Measurements from ENCODE around the gene SLC16A3.
"Not testable (repeated sequence)": the region's sequence is repeated elsewhere in the genome, so short reads cannot be mapped to it uniquely, and the experiment has no call there.

The SLC16A3 gene

DNA sequence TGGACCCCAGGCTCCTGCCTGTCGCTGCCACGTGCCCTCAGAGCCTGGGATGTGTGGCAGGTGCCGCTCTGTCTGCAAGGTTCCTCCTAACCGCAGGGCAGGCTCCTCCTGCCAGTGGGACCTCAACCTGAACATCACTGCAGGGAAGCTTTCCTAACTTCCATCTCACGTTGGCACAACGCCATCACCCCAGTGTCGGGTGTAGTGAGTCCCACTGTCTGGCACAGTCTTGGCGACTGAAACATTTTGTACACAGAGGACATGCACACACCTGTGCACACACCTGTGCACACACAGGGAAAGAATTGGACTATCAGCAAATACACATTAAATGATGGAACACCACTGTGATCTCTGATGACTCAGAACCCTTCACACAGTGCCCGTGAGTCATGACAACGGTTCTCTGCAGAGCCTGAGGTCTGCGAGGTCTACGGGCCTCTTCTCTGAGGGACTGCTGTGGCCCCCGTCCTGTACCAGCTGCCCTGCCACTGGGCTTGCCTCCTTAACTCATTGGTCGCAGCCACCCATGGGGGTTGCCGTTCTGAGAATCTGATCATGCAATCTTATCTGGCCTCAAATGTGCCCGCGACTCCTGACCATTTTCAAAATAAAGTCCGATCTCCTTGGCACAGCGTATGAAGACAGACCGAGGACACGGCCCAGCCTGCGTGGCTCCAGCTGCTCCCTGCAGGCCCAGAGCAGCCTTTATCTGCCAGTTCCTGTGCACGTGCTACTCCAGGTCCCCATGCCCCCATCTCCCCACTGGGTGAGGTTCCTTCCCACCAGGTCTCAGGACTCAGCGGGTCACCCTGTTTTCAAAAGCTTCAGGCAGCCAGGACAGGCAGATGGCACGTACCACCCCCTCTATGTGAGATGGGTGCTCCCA, 23.8 kb upstream of the SLC16A3 start:
- no peak for DNase-seq (ENCODE audit: low read depth)

DNA sequence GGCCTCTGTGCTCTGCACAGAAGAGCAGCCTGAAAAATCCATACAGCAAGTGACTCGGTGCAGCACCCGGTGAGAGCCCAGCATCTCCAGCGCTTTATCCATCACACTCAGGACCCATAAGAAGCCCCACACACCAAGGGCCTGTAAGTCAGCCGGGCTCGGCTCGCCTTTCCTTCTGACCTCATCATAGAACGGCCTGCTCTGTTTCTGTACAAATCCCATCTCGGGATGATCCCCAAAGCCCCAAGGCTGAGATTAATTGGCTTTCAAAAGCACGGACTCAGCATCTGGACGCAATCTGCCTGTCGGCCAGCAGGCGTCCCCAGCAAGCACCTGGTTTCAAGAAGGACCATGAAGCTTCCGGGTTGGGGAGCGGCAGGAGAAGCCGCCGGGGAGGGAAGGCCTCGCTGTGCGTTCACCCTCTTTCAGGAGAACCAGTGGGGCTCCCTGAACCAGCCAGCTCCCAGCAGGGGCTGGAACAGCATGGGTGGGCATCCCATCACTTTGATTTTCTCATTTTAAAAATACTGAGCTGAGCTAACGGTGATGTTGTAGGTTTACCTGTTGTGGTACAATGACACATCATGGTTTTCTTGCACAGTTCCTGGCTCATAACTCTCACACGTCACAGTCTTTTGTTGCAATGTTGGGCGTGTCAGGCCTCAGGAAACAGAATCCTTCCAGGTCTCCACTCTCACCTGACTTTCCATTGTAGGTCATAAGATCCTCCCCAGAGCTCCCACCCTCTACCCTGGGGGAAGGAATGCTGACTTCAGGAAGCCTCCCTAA, 22.9 kb upstream of the SLC16A3 start:
- DNase-seq (ENCODE audit: low read depth) = peak; percentile 70

DNA sequence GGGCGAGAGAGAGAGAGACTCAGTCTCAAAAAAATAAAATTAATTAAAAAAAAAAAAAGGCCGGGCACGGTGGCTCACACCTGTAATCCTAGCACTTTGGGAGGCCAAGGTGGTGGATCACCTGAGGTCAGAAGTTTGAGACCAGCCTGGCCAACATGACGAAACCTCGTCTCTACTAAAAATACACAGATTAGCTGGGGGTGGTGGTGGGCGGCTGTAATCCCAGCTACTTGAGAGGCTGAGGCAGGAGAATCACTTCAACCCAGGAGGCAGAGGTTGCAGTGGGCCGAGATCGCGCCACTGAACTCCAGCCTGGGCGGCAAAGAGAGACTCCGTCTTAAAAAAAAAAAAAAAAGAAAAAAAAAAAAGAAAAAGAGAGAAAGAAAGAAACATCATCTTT, 18.2 kb upstream of the SLC16A3 start:
- not testable (repeated sequence) for DNase-seq (ENCODE audit: low read depth)

DNA sequence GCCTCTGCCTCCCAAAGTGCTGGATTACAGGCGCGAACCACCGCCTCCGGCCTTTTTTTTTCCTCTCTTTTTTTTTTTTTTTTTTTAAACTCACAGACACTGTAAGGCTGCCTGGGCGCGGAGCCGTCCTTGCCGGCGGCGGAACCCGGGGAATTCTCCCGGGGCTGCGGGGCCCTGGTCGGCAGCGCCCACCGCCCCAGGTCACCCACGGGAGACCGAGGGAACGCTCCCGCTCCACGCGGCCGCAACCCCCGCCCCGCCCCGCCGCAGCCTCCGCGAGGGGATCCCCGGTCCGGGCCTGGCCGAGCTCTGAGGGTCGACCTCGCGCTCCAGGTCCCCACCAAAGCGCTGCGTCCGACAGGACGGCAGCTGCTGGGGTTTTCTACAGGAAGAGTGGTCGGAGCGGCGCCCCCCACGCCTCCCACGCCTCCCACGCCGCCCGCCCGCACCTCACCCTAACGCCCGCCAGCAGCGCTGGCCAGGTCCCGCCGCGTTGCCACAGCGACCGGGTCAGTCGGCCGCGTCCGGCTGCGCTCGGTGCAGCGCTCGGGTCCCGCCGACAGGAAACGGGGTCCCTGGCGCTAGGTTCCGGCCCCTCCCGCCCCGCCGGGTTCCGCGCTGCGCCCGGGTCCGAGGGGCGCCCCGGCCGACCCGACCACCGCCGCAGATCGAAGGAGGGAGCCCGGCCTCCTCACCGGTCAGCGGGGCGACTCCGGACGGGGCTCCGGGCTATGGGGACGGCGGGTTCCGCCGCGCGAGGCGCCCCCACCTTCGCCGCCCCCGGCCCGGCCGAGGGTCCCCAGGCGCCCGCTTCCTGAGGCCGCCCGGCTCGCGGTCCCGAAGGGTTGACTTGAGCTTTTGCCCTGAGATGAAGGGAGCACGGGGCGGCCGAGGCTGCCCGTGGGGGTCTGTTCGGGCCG, 16.3 kb upstream of the SLC16A3 start, which contains the start of gene CCDC57:
CCDC57 (minus strand) TSS at position 512 of the 920 bp plus-strand sequence. CDS start 10,898 bp downstream, outside the sequence.
- peak; percentile 76 for DNase-seq (ENCODE audit: low read depth)

DNA sequence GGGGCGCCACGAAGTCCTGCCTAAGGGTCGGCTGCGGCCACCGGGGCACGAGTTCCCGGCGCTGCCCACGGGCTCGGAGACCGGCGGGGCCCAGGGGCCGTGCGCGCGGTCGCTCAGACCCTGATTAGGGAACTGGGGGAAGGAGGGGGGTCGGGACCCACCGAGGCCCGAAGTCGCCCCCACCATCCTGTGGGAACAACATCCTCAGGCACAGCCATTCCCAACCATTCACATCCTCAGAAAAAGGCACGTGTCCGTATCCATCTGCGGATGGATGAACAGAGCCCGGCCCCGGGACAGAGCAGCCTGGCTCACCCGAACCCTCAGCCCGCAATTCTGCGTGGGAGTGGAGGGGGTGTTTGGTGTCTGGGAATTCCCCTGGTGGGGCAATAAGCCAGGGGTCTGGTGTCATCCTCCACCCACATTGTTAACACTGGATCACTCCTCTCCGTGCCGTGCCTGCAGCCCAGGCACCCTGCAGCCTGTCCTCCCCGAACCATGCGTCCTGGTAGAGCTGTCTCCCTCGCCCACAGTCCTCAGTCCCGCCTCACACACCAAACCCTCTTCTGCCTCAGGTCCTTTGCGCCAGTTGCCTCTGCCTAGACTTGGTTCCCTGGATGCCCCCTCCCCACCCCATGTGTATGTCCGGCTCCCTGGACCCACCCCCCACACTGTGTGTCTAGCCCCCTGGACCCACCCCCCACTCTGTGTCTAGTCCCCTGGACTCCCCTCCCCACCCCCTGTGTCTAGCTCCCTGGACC, 15.4 kb upstream of the SLC16A3 start:
- DNase-seq (ENCODE audit: low read depth) = peak; percentile 53

DNA sequence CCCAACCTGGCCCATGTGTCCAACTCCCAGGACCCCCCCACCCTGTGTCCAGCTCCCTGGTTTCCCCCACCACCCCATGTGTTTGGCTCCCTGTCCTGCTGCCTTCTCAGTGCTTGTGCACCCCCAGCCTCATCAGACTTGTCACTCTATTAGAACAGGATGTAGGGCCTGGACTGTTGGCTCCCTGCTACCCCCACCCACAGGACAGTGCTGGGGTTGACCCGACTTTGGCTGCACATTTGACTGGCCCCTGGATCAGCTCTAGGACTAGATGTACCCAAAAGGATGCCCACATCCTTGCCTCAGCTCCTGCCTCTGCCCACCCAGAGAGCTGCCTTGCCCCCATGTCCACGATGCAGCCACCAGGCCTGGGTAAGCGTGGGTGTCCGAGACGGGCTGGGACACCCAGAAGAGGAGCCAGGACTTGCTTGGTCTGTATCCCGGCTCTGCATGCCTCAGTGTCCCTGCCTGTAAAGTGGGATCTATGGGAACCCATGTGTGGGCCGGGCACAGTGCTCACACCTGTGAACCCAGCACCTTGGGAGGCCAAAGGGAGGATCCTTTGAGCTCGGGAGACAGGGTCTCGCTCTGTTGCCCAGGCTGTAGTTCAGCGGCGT, 14.7 kb upstream of the SLC16A3 start:
- DNase-seq (ENCODE audit: low read depth) = no peak

DNA sequence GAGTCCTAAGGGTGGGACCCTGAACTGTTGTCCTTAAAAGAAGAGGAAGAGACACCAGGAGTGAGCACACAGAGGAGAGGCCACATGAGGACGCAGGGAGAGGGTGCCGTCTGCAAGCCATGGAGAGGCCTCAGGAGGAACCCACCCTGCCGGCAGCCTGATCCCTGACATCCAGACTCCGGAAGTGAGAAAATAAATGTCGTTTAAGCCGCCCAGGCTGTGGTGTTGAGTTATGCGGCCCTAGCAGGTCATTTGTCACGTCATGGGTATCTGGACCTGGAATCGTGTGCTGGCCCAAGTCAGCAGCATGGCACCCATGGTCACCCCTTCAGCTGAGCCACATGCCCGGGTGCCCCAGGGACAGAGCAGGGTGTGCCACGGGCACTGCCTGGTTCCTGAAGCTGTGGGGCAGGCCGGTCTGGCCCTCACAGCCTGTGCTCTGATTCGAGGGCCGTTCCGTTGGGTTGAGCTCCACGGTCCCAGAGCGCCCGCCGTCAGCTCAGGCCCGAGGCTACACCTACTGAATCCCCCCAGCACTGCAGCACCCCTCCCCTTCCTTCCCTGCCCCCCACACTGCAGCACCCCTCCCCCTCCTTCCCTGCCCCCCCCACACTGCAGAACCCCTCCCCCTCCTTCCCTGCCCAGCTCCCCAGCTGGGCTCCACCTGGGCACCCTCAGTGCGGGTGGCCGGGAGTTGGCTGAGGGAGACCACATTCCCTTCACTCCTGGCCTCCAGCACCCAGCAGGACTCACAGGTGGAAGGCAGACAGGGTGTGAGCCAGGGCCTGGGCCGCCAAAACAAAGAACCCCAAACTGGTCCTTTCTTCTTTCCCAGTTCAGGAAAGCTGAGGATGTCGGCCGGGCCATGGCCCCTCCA, 13.5 kb upstream of the SLC16A3 start:
- no peak for DNase-seq (ENCODE audit: low read depth)

DNA sequence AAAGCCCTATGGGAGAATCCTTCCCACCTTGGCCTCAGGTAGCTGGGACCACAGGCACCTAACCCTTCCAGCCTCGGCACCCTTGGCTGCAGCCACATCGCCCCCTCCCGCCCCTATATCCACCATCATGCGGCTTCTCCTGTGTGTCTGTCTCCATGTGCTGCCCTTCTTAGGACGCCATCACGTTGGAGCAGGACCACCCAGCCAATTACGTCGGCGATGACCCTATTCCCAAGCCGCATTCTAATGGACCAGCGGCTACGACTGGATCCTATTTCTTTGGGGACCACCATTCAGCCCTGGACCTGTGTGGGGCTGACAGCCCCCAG, 12.9 kb upstream of the SLC16A3 start:
- DNase-seq (ENCODE audit: low read depth) = no peak

DNA sequence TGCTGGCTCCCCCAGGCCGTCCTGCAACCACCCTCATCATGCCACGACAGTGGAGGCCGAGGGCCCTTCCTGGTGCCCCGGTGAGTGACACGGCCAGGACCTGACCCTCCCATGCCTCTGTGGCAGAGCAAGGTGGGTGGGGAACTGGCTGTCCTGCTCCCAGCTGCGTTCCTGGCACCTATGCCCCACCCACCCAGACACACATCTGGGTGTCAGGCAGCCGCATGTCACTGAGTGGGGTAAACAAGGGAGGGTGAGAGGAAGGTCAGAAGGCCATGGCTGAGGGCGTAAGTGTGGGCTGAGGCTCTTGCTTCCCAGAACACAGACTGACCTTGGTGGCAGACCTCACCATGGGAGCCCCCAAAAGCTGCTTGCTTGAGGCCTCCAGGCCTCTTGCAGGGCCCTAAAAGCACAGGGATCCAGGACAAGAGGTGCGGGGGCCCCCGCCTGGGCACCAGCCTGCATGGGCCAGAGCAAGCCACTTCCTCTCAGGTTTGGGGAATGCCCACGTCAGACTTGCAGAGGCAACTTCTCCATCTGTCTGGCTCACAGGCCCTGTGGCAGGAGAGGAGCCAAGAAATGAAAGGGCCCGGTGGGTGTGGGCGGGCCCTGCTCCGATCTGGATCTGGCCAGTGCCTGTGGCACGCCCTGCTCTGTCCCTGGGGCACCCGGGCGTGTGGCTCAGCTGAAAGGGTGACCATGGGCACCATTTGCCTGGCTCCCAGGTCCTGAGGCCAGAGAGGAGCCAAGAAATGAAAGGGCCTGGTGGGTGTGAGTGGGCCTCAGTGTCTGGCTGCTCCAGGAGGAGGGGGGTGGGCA, 12.3 kb upstream of the SLC16A3 start:
- peak; percentile 43 for DNase-seq (ENCODE audit: low read depth)

DNA sequence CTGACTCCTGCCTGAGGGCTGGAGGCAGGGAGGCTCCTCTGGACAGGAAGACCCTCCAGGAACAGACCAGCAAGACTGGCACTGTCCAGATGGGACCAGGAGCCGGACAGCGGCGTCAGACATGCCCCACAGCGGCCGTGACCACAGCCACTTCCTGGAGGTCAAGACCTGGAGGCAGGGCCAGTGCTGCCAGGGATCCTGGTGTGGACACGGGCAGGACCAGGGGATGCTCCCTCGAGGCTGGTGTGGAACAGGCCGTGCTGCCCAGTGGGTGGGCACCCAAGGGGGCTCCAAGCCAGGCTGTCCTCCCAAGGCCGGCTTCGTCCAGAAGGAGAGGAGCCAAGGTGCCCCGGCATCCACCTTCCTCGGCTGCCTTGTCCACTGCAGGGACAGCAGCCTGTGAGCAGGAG, 11.7 kb upstream of the SLC16A3 start:
- DNase-seq (ENCODE audit: low read depth) = no peak

DNA sequence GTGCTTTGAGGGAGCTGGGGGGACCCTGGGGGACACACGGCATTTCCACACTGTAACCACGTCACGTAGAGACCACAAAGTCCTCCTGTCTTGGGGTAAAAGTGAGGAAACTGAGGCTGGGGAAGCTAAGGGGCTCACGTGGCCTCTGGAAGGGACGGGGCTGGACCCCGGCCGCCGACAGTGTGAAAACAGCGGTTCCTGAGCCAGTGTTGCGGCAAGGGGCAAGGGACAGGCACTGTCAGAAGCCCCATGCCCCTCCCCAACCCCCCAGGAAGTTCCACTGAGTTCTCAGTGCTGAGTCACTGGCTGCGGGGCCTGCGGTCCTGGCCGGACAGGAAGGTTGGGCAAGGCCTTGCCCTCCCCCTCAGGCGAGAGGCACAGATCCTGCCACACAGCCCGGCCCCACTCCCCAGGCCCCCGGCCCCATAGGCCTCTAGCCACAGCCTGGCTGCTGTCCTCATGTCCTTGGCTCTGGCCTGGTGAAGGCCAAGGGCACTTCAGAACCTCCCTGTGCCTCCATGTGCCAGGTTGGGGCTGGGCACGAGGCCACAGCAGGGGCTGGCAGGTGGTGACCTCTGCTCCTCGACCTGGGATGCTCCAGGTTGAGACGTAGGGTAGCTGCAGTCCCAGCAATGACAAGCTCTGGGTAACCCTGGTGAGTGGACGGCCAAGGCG, 11.2 kb upstream of the SLC16A3 start:
- DNase-seq (ENCODE audit: low read depth) = no peak

DNA sequence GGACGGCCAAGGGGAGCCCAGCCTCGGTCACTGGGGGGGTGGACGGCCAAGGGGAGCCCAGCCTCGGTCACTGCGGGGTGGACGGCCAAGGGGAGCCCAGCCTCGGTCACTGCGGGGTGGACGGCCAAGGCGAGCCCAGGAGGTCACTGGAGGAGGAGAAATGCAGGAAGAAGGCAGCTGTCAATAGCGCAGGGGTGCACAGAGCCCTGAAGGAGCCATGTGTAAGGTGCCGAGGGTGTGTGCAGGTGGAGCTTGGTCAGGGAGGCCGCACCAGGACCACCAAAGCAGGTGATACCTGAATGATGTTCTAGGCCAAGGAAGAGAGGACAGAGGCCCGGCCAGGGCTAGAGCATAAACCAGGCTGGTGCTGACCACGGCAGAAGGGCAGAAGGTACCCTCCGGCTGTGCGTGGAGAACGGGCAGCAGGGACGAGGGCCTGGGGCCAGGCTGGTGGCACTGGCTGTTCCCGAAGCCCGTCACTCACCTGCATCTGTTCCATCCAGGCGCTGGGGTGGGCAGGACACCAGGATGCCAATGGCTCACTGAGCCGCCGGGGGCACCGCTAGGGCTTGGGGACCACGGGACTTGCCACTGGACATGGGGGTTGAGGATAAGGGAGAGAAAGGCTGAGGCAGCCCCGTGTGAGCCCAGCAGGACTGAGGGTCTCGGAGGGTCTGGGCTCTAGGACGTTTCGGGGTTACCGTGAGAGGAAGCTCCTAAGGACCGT, 10.3 kb upstream of the SLC16A3 start:
- no peak for DNase-seq (ENCODE audit: low read depth)

DNA sequence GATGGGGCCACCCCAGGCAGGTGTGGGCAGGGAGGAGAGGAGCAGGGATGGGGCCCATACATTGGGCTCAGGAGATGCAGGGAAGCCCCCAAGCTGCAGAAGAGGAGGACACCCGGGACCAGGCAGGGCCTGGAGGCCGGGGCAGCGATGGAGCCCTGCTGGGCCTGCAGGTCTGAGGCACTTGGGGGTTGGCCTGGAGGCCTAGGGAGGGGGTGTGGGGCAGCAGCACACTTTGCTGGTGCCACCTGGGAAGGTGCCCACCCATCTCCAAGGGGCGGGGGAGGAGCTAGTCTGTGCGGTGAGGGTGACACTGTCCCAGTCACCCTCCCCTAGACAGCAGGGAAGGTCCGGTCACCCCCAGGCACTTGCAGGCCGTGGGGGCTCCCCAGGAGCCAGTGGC, 9.8 kb upstream of the SLC16A3 start:
- no peak for DNase-seq (ENCODE audit: low read depth)

DNA sequence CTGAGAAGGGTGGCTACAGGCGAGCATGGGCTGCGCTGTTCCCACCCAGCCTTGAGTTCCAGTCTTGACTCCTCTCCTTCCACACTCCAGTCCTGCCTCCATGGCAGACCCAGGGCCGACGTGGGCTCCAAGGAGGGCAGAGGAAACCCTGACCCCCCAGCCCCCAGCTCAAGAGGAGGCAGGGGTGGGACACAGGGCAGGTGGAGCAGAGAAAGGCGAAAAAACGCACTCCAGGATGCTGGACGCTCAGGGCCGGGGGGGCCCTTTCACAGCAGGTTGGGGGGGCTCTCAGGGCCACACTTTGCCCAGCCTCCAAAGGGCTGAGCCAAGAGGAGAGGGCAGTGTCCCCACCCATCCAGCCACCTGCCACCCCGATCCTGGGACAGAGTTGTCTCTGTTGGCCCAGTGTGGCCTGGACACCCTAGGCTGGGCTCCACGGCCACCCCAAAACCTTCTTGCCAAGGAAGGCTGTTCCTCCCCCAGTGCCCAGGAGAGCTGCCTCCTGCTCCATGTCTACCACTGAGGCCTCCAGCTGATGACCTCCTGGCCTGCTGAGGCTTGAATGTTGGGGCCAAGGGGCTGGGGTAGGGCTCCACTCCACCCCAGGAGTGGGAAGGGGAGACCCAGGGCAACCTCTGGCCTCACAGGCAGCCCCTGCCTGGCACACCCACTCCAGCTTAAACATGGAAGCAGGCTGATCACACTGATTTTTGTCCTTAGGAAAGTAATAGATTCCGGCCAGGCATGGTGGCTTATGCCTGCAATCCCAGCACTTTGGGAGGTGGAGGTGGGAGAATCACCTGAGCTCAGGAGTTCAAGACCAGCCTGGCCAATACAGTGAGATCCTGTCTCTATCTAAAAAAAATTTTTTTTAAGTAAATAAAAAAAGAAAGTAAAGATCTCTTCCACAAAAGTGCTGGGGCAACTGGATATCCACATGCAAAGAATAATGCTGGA, 8.8 kb upstream of the SLC16A3 start:
- no peak for DNase-seq (ENCODE audit: low read depth)

DNA sequence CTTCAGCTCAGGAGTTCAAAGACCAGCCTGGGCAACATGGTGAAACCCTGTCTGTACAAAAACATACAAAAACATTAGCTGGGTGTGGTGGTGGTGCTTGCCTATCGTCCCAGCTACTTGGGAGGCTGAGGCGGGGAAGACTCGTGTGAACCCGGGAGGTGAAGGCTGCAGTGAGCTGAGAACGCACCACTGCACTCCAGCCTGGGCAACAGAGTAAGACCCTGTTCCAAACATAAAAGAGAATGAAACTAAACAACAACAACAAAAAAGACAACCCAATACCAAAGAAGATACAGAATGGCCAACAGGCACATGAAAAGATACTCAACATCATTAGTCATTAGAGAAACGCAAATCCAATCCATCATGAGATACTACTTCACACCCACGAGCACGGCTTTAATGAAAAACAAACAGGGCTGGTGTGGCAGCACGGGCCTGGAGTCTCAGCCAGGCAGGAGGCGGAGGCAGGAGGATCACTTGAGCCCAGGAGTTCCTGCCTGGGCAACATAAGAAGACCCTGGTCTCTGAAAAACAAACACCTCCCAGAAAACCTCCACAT, 7.4 kb upstream of the SLC16A3 start:
- DNase-seq (ENCODE audit: low read depth) = no peak

DNA sequence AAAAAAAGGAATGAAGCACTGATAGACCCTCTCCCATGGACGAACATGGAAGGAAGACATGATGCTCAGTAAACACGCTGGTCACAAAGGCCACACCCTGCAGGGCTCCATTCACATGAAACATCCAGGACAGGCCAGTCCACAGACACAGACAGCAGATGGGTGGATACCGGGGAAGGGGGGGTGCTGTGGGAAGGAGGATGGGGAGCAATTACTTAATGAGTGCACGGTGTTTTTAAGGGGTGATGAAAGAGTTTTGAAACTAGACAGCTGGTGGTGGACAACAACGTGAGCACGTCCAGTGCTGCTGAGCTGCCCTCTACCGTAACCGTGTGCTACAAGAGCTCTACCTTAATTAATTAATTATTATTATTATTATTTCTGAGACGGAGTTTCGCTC, 6.0 kb upstream of the SLC16A3 start:
- no peak for DNase-seq (ENCODE audit: low read depth)
